HG03354 (cell line): ENCODE results near the gene NELL2.
"Not testable (repeated sequence)": the region's sequence is repeated elsewhere in the genome, so short reads cannot be mapped to it uniquely, and the experiment has no call there.

Source experiments
- ATAC-seq: cut with Tn5 transposase; IDR thresholded peaks from one replicate; pipeline ENCODE4 v1.9.1; 2021; ENCODE audit warnings: mild to moderate bottlenecking; ENCODE audit not compliant: unreplicated experiment, poor library complexity, severe bottlenecking

Gene NELL2

DNA sequence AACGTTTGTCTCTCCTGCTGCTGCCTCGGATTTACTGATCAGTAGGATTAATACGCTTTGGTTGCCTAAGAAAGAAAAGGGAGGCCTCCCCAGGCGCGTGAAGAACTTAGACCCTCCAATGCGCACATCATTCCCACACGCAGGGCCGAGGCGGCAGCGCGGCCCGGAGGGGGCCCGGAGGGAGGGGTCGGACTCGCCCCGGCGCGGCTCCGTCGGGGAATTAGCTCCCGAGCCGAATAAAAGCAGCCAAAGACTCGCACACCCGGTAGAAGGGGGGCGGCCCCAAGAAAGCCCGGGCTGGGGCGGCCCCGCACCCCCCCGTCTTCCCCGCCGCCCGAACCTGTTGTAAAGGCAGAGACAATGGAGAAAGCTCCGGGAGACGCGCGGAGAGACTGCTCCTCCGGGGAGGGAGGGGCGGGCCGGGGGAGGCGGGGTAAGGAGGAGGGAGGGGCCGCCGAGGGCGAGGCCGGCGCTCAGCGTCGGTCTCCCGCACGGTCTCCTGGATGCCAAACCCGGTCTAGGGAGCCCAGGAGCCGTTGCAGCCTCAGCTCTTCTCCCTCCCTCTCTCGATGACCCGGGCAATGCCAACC is at the start of gene NELL2:
Gene NELL2 (minus strand): TSS at position 362 of the 590 bp plus-strand sequence. CDS start 446 bp downstream, outside the sequence.
- peak; percentile 61 for ATAC-seq

DNA sequence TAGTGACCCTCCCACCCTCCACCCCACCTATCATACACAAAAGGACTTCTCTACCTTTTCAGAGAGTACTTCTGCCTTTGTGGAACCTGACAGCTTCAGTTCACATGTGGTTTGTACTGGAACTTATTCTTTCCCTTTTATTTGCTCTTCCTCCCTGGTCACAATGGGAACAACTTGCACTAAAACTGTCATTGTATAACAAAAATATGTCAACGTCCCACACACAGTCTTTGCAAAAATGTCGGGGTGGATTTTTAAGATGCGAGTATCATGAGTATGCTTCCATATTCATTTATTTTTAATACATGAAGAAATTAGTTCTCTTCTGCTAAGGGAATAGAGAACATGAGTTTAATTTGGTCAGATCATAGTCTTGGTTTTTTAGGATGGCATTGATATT is 45.6 kb upstream of the NELL2 start:
- no peak for ATAC-seq

DNA sequence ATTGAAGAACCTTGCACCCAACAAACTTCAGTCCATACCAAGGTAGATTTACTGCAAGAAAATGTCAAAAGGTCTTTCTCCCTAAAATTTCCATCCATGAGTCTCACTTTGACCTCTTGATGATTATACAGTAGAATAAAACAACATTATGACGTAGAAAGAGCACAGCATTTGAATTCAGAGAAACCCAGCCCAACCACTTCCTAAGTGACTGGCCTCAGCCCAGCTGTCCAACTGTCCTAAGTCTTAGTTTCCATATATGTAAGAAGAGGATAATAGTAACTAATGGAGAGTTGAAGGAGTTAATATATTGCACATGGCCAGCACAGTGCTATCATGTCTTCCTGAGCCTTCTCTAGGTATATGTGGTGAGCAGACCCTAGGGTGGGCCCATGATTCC is 41.0 kb upstream of the NELL2 start:
- no peak for ATAC-seq

DNA sequence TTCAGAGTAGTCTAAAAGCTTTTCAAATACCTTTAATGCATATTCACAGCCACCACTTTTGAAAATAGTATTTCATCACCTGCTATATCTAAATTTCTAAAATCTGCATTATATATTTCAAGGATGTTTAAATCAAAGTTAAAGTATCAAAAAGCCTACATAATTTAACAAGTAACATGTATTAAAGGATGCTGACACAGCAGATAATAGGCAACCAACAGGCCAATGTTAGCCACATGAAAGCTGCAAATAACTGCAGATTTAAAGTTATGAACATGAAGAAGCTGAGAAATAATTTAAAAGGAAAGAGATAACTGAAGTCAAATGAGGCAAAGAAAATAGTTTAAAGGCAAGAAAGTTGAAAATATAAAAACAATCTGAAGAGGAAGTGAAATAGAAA is 39.8 kb upstream of the NELL2 start:
- no peak for ATAC-seq

DNA sequence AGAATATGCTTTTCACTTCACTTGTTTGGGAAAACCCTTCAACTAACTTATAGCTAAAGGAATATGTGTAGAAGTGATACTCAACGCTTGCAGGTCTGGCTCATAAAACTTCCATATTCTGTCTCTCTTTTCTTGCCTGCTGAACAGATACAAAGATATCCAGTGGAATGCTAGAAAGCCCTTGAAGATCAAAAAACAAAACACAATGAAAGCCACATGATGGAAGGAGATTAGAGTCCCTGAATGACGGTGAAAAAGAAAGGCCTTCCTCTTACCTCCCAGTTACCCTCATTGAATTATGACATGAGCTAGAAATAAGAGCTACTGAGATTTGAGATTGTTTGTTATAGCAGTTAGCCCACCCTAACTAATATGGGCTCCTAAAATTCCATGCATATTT is 28.2 kb upstream of the NELL2 start:
- ATAC-seq: no peak

DNA sequence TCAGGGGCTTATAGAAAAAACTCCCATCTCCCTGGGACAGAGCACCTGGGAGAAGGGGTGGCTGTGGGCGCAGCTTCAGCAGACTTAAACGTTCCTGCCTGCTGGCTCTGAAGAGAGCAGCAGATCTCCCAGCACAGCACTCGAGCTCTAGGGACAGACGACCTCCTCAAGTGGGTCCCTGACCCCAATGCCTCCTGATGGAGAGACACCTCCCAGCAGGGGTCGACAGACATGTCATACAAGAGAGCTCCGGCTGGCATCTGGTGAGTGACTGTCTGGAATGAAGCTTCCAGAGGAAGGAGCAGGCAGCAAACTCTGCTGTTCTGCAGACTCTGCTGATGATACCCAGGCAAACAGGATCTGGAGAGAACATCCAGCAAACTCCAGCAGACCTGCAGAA is 22.0 kb upstream of the NELL2 start:
- ATAC-seq: not testable (repeated sequence)

DNA sequence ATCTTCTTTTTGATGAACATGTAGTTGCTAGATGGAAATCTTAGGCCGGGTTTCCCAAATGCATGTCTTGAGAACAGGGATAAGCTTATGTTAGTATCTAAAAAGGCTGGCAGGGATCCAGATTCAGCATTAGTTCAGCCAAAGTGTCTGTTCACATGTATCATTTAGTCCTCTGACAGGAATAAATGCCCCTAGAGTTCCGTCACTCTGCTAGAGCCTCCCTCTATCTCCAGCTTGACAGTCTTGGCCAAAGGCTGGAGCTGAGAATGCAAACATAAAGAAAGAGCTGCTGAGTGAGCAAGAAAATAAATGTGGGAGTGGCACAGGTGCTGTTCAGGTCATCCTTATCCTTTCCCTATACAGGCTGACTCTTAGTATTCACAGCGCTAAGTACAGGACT is 13.8 kb upstream of the NELL2 start:
- no peak for ATAC-seq

DNA sequence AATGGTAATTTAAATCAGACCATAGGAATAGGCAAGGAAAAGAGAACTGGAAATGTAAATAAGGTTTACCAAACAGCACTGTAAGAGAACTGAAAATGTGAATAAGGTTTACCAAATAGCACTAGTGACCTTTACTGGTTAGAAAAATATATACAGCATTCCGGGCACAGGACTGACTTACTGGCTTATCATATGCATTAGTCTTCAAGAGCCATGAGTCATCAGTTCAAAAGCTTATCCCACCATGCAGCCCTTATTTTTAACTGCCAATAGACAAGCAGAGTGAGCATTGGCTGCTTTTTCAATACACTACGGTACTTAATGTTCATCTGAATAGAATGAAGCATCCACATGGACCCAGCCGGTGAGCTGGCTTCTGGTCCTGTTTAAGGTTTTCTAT is 13.0 kb upstream of the NELL2 start:
- no peak for ATAC-seq

DNA sequence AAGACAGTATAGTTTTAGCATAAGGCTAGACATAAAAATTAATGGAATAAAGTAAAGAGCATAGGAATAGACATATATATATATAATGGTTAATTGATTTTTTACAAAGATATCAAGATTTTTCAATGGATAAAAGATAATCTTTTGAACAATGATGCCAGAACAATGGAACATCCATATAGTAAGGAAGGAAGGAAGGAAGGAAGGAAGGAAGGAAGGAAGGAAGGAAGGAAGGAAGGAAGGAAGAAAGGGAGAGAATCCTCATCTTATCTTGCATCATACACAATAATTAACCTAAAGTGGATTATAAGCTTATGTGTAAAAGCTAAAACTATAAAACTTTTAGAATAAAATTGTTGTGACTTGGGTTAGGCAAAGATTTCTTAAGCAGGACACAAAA is 9.8 kb upstream of the NELL2 start:
- no peak for ATAC-seq

DNA sequence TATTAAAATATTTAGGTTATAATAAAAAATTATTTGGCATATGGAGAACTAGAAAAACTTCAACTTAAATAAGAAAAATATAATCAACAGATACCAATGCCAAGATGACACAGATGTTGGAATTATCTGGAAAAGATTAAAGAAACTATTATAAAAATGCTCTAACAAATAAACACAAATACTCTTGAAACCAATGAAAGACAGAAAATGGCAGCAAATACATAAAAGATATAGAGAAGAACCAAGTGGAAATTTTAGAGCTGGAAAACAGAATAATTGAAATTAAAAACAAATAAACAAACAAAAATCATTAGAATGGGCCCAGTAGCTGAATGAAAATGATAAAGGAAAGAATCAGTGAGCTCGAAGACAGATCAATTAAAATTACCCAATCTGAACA is 5.1 kb upstream of the NELL2 start:
- no peak for ATAC-seq

DNA sequence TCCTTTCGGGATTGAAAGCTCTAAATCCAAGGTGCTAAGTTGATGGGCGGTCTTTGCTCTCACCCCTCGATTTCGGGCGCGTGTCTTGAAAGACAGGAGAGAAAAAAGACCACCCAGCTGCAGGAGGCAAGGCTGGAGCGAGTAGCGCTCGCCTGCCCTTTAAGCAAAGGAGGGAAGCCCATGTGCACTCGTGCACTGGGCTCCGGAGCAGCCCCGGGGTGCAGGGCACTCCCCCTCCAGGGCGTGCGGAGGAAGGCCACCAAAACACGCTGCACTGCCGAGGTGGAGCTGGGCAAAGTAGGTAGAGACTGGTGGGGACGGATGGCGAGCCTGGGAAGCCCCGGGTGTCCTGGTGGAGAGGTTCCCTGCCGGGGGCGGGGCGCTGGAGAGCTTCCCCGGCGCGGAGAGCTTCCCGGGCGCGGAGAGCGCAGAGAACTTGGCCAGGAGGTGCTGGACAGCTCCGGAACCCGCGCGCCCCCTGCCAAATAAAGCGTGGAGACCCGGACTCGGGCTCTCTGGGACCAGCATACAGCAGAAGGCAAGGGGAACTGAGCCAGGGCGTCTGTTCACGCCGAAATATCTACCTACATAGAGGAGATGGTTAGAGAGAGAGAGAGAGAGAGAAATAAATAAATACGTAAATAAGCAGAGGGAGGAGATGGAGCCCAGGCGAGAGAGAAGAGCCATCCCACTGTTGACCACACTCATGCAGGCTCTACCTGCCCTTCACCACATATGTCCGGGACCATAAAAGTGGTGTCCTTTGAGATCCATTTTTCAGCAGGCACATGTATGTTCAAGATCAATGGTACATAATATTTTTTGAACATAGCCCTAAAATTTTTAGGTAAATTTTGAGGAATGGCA is 662 bp upstream of the NELL2 start:
- peak; percentile 58 for ATAC-seq

DNA sequence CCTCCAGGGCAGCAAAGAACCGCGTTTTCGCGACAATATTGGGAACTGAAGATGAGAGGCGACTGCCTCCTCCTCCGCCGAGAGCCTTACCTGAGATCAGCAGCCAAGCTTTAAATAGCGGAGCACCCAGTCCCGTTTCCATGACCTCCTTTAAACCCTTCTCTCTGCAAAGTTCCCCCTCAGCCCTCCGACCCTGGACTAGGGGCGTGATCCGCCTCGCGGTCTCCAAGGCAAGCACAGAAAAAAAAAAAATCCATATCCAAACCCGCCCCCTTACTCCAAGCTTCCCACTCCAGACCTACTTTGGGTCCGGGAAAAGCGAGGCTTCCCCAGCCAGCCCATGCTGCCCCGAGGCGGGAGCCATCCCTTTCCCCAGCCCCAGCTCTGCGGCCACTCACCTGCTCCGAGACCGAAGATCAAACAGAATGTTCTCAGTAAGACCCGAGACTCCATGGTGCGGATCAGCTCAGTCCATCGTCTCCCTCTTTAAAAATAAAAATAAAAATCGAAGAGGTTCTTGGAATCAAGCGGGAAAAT is 630 bp downstream of the NELL2 start:
- ATAC-seq: peak; percentile 27

DNA sequence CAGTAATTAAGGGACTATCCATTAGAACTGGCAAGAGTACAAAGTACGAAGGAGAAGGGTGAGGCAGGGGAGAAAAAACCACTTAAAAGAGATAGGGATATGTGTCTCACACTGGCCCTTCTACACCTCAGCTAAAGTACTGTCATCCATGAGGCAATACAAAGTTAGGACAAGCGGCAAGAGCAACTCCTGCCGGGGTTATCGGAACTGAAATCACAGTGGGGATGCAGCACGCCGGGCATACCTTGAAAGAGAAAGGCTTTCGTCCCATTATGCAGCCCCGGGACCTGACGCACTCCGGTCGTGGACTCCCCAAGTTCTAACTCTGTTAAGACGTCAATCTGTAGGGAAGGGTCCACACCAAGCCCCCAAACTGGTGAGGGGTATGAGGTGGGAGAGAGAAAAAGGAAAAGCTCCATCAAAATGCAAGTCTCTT is 1.1 kb downstream of the NELL2 start:
- ATAC-seq: peak; percentile 15

DNA sequence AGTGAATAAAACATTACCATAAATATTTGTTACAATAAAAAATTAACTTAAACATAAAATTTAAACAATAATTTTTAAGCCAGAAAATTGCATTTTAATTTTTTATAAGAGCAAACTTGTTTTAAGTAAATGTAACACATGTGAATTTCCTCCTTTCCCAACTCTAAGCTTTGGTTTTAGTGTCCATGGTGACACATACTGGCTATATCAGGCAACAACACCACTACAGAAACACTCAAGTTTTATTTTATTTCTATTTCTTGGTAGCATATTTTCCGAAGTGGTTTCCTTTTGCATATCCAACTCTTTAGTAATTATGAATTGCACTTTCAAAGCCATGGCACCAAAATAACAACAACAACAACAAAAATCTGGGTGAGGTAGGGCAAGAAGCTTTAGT is 2.2 kb downstream of the NELL2 start:
- no peak for ATAC-seq

DNA sequence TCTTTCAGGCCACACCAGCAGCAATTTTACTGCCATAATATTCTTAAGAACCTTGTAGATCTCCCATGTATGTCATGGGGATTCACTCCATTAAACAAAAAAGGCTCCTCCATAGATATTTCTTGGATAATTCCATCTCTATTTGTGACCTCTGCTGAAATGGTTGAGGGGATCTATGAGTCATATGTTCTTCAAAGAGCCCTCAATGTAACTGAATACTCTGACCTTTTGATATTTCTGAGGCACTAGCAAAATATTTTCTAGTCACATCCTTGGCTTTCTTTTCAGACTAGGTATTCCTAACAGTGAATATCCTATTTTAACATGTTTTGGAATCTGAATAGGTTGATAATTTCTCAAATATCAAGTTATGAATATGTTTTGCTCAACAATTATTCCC is 6.6 kb downstream of the NELL2 start:
- no peak for ATAC-seq

DNA sequence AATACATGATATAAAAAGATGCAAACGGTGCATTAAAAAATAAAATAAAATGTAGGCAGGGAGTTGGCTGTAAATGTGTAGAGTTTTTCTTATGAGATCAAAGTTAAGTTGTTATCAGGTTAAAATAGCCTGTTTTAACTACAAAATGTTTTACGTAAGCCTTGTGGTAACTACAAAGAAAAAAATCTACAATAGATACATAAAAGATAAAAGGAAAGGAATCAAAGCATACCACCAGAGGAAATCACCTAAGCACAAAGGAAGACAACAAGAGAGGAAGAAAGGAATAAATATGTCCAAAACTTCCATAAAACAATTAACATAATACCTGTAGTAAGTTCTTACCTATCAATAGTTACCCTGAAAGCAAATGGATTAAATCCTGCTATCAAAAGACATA is 12.2 kb downstream of the NELL2 start:
- no peak for ATAC-seq

DNA sequence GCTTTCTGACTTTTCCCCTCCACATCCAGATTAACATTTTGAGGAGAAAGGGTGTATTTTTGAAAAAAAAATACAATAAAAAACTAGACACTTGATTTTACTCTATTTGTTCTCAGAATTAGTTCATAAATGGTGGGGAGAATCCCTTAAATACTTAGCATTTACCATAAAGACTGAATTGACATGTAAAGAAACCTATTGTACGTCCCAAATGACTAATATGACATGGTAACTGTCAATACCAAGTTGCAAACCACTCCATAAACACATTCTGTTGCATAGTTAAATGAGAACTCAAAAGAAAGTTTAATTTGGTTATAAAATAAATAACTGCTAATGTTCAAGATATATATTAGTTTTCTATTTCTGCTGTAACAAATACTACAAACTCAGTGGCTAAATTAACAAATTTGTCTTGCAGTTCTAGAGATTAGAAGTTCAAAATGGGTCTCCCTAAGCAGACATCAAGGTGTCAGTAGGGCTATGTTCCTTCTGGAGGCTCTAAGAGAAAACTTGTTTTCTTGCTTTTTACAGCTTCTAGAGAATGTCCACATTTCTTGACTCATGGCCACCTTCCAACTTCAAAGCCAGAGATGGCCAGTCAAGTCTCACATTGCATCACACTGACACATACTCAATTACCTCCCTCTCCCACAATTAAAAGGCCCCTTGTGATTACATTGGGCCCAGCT is 16.0 kb downstream of the NELL2 start:
- no peak for ATAC-seq

DNA sequence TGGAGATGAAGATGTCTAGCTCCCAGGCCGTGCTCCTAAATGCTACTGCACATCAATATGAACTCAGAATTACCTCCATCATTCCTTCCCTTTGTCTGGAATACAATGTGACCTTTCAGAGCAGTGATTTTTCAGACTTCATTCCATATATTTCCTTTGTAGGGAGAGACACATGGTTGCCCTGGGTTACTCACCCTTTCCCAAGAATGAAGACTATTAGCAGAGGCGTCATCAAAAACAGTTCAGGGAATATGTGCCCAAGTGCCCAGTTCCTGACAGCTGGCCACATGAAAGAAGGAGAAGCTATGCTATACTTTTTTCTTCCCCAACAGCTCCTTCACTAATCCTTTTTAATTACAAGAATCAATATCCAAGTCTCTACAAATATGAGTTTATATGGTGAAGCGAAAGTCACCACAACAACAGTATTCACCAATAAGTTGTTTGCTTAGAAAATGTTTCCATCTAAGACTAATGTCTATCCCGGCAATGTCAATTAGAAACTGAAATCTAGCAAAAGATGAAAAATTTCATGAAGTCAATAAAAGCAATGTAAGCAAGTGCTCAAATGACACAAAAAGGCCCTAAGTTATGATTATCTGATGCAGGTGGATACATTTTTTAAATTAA is 17.8 kb downstream of the NELL2 start:
- no peak for ATAC-seq

DNA sequence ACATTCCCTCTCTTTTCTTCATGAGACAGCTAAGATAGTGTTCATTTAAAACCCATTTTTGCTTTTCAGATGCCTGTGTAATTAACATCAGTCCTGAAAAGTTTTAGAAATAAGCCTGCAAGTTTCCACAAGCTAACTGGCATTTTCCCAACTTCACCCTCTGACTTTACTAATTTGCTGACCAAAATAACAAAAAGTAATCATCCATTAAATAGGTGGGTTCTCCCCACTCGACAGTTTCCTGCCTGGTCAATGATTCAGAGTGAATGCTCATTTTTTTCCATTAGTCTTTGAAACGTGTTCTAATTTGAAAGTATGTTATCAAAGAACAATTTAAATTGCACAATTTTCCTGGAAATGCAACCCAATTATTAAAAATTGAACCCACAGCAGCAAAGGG is 23.6 kb downstream of the NELL2 start:
- no peak for ATAC-seq

DNA sequence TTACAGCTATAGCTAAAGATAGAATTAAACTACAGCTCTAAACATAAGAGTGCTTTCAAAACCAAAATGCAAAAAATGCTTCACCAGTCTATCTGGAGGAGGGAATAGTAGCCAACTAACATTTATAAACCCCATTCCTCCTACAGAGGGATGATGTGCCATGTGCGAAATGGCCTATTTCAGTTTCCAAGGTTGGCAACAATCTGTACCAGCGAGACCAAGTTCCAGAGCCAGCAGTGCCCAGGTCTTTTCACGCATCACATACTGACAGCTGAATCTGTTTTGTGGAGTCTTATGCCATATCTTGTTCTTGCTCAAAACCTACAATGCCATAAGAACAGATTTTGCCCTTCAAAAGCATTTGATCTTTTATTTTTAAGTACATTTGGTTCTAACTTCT is 24.5 kb downstream of the NELL2 start:
- ATAC-seq: no peak
